Small intestine (tissue), 7 donors: ENCODE results near the gene ABCC11. TPM values are rescaled to one million over a fixed set of nuclear protein-coding genes. Genes with fewer than 3 reads are reported as not detected.

ENCODE experiments used
- DNase-seq, 2 donors: peaks; one replicate each; pipeline versions ENCODE4 v3.0.0 to v3.0.0-alpha.2; 2013
- FAIRE-seq: peaks from 2 replicates; lab custom pipeline; 2012; peaks lifted over from hg19 to GRCh38; lab: Jason Lieb, UNC
- H3K27ac ChIP-seq, 3 donors: one replicate each; pipeline ENCODE4 v1.5.1; 2013; ENCODE audit warnings: low read length in 2 of 3, mild to moderate bottlenecking in 2 of 3, control low read depth in 1 of 3, inconsistent platforms in 1 of 3, low read depth in 1 of 3, moderate library complexity in 1 of 3
- H3K27me3 ChIP-seq, 3 donors: one replicate each; pipeline ENCODE4 v1.6.1; 2013; ENCODE audit warnings: low read length in 3 of 3, inconsistent platforms in 1 of 3; ENCODE audit not compliant: control insufficient read depth in 3 of 3, insufficient read depth in 3 of 3
- H3K36me3 ChIP-seq, 3 donors: one replicate each; pipeline ENCODE4 v1.6.1; 2013; ENCODE audit warnings: low read length in 3 of 3, inconsistent platforms in 1 of 3, low read depth in 1 of 3, mild to moderate bottlenecking in 1 of 3, moderate library complexity in 1 of 3; ENCODE audit not compliant: control insufficient read depth in 3 of 3, insufficient read depth in 2 of 3
- H3K4me1 ChIP-seq, 3 donors: one replicate each; pipeline ENCODE4 v1.6.1; 2013; ENCODE audit warnings: low read length in 2 of 3, inconsistent platforms in 1 of 3, low read depth in 1 of 3, mild to moderate bottlenecking in 1 of 3, moderate library complexity in 1 of 3; ENCODE audit not compliant: control insufficient read depth in 3 of 3, insufficient read depth in 2 of 3
- H3K4me3 ChIP-seq, 3 donors: one replicate each; pipeline ENCODE4 v1.5.1; 2013; ENCODE audit warnings: low read length in 3 of 3, control low read depth in 1 of 3, inconsistent platforms in 1 of 3, low read depth in 1 of 3, mild to moderate bottlenecking in 1 of 3, moderate library complexity in 1 of 3
- H3K9me3 ChIP-seq, 2 donors: one replicate each; pipeline ENCODE4 v1.6.1; 2013; ENCODE audit warnings: low read depth in 1 of 2, low read length in 1 of 2; ENCODE audit not compliant: control insufficient read depth in 2 of 2, insufficient read depth in 1 of 2
- WGBS, 3 donors: extraction: QIAGEN DNeasy Blood & Tissue Kit; methylation state at CpG; one replicate each; pipeline ENCODE4 v1.1.7; 2013; 5-methylcytosine and 5-hydroxymethylcytosine counted together
- polyA plus RNA-seq, 4 donors: library from polyadenylated mRNA; stranded (reverse) in 3 of 4; unstranded in 1 of 4; fragments of 200-250 nt in 3 of 4; fragments of 120-200 nt in 1 of 4; gene quantifications; one replicate each; pipeline versions ENCODE4 v1.2.1 to v1.2.3, GENCODE V29; 2013
- donor health status: healthy with polysubstance abuse.
- donor health status: control.
- donor health status: control.
- donor health status: Bipolar disorder and iron deficiency.
- donor health status: healthy.

Gene ABCC11
- polyA plus RNA-seq, 4 donors: 0.15 to 0.22 (median 0.15) TPM; not detected in 1

DNA sequence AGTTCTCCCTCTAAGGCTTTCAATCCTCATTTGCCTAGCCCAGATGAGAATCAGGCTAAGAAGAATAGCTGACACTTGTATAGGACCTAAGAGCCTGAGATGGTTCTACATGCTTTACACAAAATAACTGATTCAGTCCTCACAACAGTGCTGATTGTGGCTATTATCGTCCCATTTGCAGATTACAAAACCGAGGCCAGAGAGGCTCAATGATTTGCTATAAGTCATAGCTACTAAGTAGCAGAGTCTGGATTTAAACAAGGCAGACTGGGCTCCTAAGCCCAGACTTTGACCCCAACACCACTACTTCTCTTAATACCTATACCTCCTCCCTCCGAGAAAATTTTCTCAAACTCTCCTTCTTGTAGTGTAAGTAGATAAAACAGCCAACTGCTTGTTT lies 114.6 kb downstream of the ABCC11 start:
- H3K9me3 ChIP-seq: no peaks in the 10 kb centered on the region
- no peak overlapping the region for H3K27ac ChIP-seq
- DNase-seq (no peak), FAIRE-seq (no peak)
- no peaks in the 10 kb centered on the region for H3K27me3 ChIP-seq
- H3K36me3 ChIP-seq: no peaks in the 10 kb centered on the region
- WGBS, 3 donors: 51 to 75% (median 55%) methylated on average over 3 of the region's 3 CpGs
- no peak overlapping the region for H3K4me3 ChIP-seq
- H3K4me1 ChIP-seq: no peaks in the 10 kb centered on the region

DNA sequence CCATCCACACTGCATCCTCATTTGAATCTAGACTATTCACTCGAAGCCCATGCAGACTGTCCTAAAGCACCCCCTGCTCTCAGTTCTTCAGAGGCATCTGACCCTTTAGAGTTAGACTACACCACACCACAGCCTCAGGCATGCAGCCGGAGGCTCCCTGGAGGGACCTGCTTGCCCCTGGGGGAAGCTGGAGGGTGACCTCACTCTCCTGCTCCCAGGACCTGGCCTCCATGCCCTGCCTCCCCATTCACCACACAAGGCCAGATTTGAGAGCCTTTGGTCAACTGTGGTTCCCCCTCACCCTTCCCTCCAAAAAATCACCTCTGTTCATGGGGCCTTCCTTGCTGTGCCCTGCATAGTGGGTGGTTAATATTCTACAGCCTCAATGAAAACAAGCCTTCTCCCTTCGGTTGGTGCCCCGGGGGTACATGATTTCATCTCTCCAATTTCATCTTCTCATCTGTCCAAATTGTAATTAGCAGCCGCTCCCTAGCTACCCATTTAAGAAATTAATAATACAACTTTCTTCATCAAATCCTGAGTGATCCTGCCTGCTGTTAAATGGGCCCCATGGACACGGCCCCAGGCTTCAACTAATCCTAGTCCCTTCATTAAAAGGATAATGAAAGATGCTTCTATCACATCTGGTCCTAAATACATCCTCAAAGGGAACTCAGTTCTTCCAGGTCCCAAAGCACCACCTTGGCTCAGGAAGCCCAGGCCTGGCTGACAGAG lies 116.0 kb downstream of the ABCC11 start:
- H3K4me3 ChIP-seq: no peak overlapping the region

DNA sequence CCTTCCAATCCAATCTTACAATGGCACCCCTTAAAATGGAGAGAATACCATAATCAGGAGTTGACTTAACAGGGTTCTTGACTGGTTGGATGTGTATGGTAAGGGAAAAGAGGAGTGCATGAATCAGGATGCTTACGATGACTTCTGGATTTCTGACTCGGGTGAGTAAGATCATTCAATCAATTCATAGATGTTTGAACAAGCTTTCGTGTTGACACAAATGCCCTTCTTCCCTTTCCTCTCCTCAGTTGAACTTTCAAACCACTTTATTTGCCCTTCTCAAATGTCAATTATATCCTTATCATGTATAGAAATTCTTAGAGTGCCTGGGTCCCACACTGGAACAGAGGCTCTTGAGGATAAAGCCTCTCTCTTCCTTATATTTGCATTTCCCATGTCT lies 117.4 kb downstream of the ABCC11 start:
- H3K27ac ChIP-seq: no peak overlapping the region
- FAIRE-seq (no peak), DNase-seq (no peak)
- H3K4me1 ChIP-seq: no peaks in the 10 kb centered on the region
- H3K36me3 ChIP-seq: no peaks in the 10 kb centered on the region
- H3K9me3 ChIP-seq: no peaks in the 10 kb centered on the region
- 31 to 64% (median 52%) methylated on average over 3 of the region's 3 CpGs for WGBS, 3 donors
- H3K4me3 ChIP-seq: no peak overlapping the region
- no peaks in the 10 kb centered on the region for H3K27me3 ChIP-seq

More for the DNA sequence above, 116.0 kb downstream of the ABCC11 start:
- Histone ChIP-seq H3K36me3 (no peaks in the 10 kb centered on the region), H3K27me3 (no peaks in the 10 kb centered on the region), H3K27ac (no peak overlapping the region), H3K9me3 (no peaks in the 10 kb centered on the region), H3K4me1 (no peaks in the 10 kb centered on the region)
- FAIRE-seq (no peak), DNase-seq (no peak)
- WGBS, 3 donors: 81 to 89% (median 88%) methylated on average over 6 of the region's 6 CpGs

DNA sequence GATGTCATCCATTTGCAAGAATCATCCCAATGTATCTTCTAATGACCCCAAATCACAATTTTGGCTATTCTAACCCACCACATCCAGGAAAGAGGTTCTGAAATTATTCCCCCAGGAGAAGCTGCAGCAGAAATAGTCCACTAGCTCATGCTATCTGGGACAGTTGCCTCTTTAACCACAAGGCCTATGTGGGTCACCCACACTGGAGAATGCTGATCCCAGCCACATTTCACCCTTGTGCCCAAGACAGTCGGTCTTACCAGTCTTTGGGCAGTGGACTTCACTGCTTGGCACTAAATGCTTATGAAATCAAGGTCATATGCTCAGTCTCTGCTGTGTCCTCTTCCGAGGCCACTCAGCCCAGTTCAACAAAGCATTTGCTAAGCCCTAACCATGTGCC lies 118.6 kb downstream of the ABCC11 start:
- Histone ChIP-seq H3K9me3 (no peaks in the 10 kb centered on the region), H3K27me3 (no peaks in the 10 kb centered on the region), H3K4me3 (no peak overlapping the region), H3K4me1 (no peaks in the 10 kb centered on the region), H3K27ac (no peak overlapping the region), H3K36me3 (no peaks in the 10 kb centered on the region)
- DNase-seq (no peak), FAIRE-seq (no peak)
- 70 to 79% (median 75%) methylated on average over 2 of the region's 2 CpGs for WGBS, 3 donors

DNA sequence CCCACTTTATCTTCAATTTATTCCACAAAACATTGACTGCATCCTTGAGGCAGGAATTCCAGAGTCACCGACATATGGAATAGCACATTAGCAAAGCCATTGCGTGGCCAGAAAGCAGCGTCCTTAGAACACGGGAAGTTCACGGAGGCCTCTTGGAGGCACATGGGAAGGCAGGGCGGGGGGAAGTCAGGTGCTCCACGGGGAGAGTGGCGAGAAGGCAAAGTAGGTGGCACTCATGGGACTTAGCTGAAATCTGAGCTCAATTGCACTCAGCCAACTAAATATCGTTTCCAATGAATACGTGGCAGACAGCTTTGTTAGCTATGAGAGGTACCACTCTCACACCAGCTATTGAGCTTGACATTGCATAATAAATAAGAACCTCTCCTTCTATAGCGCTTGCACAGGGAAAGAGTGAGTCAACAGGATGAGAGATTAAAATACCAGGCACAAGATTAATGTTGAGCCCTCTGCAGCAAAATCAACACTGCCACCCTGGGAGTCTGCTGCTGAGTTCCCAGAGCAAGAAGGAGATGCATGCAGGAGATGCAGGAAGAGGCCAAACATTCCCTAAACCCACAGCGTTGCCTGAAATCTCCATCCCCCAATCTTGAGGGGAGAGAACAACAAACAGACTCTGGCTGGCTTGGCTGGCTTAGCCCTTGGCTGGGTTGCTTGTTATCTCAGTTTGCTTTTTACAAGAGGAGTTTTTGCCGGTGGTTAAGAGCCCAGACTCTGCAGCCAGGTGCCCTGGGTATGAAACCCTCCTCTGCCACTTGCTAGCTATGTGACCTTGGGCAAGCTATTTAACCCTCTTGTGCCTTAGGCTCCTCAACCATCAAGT lies 120.3 kb downstream of the ABCC11 start:
- H3K36me3 ChIP-seq: no peaks in the 10 kb centered on the region
- no peaks in the 10 kb centered on the region for H3K9me3 ChIP-seq
- no peak overlapping the region for H3K27ac ChIP-seq
- DNase-seq: no peak
- no peak for FAIRE-seq
- H3K4me1 ChIP-seq: no peaks in the 10 kb centered on the region
- 59 to 62% (median 61%) methylated on average over 13 of the region's 13 CpGs for WGBS, 3 donors
- no peaks in the 10 kb centered on the region for H3K27me3 ChIP-seq
- H3K4me3 ChIP-seq: no peak overlapping the region

DNA sequence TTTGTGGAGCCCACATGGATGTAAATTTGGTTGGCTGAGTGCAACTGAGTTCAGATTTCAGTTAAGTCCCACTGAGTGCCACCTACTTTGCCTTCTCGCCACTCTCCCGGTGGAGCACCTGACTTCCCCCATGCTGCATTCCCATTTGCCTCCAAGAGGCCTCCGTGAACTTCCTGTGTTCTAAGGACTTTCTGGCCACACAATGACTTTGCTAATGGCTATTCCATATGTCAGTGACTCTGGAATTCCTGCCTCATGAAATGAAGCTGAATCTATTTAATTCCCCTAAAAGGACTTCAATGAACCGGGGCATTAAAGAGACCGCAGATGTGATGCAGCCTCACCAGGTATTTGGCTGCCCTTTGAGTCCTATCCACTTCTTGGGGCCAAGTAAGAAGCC lies 121.5 kb downstream of the ABCC11 start:
- FAIRE-seq: no peak
- Histone ChIP-seq H3K9me3 (no peaks in the 10 kb centered on the region), H3K27me3 (no peaks in the 10 kb centered on the region), H3K36me3 (no peaks in the 10 kb centered on the region), H3K4me1 (no peaks in the 10 kb centered on the region), H3K4me3 (no peak overlapping the region), H3K27ac (no peak overlapping the region)
- WGBS, 3 donors: 85 to 94% (median 90%) methylated on average over 5 of the region's 5 CpGs
- no peak for DNase-seq

DNA sequence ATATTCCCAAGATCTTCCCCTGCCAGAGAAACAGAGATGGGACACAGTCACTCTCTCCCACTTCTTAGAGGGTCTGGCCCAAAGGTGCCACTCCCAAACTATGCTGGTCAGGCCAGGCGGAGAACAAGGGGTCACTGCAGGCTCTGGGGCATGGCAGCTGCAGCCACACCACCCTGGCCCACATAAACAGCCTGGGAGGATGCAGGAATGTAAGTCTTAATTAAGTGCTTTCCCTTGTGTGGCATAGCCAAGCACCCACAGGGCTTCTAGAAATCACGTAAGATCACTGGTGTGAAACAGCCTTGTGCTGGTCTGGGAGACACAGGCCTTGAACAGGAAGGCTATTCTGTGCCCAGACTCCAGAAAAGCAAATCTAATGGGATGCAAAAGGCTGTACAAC lies 123.1 kb downstream of the ABCC11 start:
- H3K9me3 ChIP-seq: no peaks in the 10 kb centered on the region
- H3K4me3 ChIP-seq: no peak overlapping the region
- no peak overlapping the region for H3K27ac ChIP-seq
- H3K27me3 ChIP-seq: no peaks in the 10 kb centered on the region
- no peaks in the 10 kb centered on the region for H3K4me1 ChIP-seq
- no peaks in the 10 kb centered on the region for H3K36me3 ChIP-seq
- DNase-seq (no peak), FAIRE-seq (no peak)
- 88 to 94% (median 89%) methylated on average over 2 of the region's 2 CpGs for WGBS, 3 donors

DNA sequence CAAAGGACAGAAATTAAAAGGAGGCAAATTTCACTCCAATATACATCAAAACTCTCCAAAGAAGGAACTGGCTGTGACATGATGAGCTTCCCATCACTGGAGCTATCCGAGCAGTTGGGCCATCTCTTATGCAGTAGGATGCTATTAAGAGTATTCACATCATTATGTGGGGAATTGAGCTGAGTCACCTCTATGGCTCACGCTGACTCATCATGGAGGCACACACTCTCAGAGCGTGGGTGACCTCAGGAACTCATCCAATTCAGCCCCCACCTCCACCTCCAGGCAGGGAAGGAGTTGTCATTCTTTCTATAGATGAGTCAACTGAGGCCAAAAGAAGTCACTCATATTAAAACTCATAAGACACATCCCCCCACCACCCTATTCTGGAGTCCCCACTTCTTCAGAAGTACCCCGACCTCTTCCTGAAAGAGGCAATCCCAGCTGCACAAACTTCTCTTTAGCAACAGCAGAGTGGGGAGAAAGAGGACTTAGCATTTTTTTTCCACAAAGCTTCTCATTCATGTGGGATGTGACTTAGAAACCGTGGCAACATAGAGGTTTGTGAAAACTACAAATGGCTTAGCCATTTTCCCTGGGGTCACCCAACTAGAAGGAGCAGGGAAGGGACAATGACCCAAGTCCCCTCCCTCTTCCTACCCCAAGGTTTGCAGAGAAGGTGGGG lies 124.1 kb downstream of the ABCC11 start:
- Histone ChIP-seq H3K27ac (no peak overlapping the region), H3K36me3 (no peaks in the 10 kb centered on the region), H3K27me3 (no peaks in the 10 kb centered on the region), H3K4me1 (no peaks in the 10 kb centered on the region), H3K4me3 (no peak overlapping the region), H3K9me3 (no peaks in the 10 kb centered on the region)
- FAIRE-seq (no peak), DNase-seq (no peak)
- 47 to 68% (median 61%) methylated on average over 5 of the region's 5 CpGs for WGBS, 3 donors
